NCI-H524 treated with DMSO at 0.1 percent for 48 hours (cell line): ENCODE data around the gene PHETA1.
A peak's percentile ranks its signal among the peaks of the same experiment; 100 is the strongest.

Experiments
- DNase-seq: peaks from one replicate; lab custom pipeline; 2025; lab: John Stamatoyannopoulos, UW

The PHETA1 gene

GRCh38 chr12:111368788-111369495 is at the start of gene PHETA1:
PHETA1 (minus strand) TSS chr12:111369095; CDS start chr12:111363427, 5,668 bp downstream.
- peak; percentile 35 for DNase-seq

GRCh38 chr12:111418594-111418880 is 49.6 kb upstream of the PHETA1 start:
- DNase-seq = no peak

- no peak for DNase-seq
Observed at GRCh38 chr12:111417784-111418593, 49.1 kb upstream of the PHETA1 start.

GRCh38 chr12:111417290-111417689 is 48.4 kb upstream of the PHETA1 start:
- DNase-seq = no peak

DNA sequence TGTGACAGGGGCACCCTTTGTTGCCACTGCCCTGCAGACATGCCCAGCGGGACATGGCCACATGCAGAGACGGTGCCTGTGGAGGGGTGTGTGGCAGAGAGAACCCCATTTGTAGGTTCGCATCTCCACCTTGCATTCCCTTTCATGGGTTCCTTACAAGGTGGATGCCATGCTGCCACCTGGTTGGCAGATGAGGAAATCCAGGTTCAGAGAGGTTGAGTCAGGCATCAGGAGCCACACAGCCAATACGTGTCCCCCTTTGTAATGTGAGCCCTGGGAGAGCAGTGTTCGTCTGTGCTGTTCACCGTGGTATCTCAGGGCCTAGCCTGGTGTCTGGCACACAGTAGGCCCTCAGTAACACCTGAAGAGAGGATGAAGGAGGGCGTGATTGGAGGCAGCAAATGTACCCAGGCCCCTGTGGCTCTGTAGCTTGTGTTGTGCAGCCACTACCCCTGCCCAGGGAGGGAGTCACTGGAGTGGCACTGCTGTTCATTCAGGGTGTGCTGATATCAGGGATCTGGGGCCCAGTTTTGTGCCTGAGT is 45.9 kb upstream of the PHETA1 start:
- no peak for DNase-seq

DNA sequence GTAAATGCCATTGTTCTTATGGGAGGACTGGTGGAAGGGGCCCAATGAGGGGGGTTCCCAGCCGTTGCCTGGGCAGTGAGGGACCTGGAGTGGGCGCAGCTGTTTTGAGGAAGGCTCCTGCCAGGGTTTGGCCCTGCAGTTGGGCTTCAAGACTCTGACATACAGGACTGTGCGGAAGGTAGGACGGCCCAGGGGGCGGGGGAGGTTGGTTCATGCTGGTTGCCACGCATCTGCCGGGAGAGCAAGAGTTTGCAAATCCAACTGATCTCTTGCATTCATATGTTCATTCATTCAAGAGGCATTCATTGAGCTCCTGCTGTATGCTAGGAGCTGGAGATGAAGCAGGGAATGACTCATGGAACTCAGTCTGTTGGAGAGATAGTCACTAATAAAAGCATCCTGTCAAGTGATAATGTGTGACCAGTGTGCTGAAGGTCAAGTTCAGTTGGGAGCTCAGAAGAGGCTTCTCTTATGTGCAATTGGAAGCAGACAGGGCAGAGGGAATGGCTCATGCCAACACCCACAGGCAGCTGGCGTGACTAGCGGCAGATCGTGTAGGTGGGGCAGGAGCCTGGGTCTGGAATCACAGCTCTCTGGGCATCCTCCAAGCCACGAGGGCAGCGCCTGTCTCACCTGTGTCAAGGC is 44.7 kb upstream of the PHETA1 start:
- DNase-seq = no peak

GRCh38 chr12:111412830-111413441 is 44.0 kb upstream of the PHETA1 start:
- DNase-seq = no peak

DNA sequence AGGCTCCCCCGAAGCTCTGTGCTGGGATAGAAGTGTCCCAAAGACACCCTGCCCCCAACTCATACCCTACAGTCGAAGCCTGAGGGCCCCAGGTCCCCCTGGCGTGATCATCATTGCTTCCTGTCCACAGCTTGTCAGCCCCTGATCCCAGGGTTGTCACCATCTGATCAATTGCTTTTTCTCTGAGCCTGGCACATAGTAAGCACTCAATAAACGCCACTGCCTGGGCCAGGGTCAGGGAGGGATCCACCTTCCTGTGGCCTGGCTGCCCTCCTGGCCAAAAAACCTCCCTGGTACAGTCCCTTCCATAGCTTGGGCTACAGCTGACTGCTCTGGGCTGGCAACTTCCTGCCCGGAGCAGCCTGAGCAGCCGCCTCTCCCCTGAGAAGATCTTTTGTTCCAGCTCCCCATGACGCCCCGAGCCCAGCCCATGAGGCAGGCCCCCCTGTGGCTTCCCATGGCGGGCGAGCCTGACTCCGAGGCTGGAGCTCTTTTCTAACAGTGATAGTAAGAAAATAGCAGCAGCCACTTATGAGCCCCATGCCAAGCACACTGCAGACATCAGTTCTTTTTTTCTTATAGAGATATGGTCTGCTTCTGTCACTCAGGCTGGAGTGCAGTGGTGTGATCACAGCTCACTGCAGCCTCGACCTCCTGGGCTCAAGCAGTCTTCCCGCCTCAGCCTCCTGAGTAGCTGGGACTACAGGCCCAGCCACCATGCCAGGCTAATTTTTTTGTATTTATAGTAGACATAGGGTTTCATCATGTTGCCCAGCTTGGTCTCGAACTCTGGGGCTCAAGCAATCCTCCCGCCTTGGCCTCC is 43.3 kb upstream of the PHETA1 start:
- DNase-seq = no peak

- DNase-seq = no peak
Observed at GRCh38 chr12:111411185-111411764, 42.4 kb upstream of the PHETA1 start.

GRCh38 chr12:111410431-111411184 is 41.7 kb upstream of the PHETA1 start:
- DNase-seq = no peak

- DNase-seq = no peak
Observed at GRCh38 chr12:111409780-111410430, 41.0 kb upstream of the PHETA1 start.

GRCh38 chr12:111409403-111409779 is 40.5 kb upstream of the PHETA1 start:
- DNase-seq = no peak

DNA sequence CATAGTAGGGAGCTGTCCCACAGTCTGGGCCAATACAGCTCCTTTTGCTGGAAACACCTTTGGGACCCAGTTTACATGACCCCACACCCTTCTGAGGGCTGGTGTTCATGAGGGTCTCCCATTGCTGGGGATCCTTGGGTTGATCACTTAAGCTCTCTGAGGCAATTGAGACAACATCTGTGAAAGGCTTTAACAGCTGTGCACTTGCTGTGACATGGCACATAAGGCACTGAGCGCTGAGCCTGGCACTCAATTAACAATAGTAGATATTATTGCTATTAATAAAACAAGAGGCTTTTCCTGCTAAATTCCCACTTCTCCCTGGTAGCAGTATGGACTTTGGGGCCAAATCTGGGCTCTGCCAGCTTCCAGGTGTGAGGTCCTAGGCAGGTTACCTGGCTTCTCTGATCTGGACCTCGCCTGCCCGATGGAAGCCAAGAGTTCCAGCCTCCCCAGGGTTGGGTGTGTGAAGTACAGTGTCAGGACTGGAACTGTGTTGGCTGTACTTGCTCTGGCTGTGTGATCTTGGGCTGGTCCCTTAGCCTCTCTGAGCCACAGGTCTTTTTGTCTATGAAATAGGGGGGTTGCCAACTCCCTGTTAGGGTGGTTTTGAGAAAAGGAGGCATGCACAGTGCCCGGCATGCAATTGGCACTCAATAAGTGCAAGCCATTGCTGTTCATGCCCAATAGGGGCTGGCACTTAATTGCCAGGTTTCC is 39.9 kb upstream of the PHETA1 start:
- DNase-seq = no peak

DNA sequence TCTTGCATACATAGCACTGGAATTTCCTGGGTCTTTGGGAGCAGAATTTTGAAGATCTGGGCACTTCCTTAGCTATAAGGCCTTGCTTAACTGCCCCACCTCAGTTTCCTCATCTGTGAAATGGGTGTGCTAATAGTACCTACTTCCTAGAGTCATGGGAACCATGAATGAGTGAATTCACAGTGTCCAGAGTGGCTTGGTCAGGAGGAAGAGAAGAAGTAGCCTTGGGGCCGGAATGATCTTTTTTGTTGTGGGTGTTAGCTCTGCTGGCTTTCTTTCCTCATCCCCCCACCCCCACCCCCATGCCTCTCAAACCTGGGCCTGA is 39.2 kb upstream of the PHETA1 start:
- DNase-seq = no peak

GRCh38 chr12:111407377-111408115 is 38.7 kb upstream of the PHETA1 start:
- DNase-seq = no peak

- DNase-seq = no peak
Observed at GRCh38 chr12:111406474-111407376, 37.8 kb upstream of the PHETA1 start.

DNA sequence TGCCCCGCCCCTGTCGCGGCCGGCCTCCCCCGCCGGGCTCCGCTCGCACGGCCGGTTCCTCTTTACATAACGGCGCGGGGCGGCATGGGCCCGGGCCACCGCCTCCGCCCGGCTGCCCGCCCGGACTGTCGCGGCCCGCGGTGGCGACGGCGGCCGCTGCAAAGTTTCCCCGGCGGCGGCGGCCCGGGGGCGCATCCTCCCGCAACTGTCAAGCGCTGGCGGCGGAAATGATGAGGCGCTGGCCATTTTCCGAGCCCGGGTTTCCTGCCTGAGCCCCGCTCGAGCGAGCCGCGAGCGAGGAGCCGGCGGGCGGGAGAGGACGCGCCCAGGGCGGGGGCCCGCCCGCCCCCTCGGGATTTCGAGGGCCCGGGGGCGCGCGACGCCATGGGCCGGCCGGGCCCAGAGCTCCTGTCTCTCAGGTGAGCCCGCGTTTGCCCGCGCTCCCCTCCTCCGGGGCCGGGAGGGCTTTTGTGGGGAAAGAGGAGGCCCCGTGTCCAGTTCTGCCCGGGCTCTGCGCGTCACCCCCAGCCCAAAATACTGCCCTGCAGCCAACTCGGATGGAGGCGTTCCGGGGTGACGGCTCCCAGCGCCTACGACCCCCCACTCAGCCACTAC is 37.1 kb upstream of the PHETA1 start, which contains the start of gene SH2B3:
Gene SH2B3, plus strand, starts transcription at position 65 of the 615 bp plus-strand sequence. CDS start 12,223 bp downstream, outside the sequence.
- DNase-seq = no peak
